ENCODE results near the gene PDPK1. TPM values are rescaled to one million over a fixed set of nuclear protein-coding genes. Genes with fewer than 3 reads are reported as not detected.
"Not testable (repeated sequence)": the region's sequence is repeated elsewhere in the genome, so short reads cannot be mapped to it uniquely, and the experiment has no call there.

PDPK1 gene
- total RNA-seq, 1 experiment from 2014 or later: 31.6 TPM

DNA sequence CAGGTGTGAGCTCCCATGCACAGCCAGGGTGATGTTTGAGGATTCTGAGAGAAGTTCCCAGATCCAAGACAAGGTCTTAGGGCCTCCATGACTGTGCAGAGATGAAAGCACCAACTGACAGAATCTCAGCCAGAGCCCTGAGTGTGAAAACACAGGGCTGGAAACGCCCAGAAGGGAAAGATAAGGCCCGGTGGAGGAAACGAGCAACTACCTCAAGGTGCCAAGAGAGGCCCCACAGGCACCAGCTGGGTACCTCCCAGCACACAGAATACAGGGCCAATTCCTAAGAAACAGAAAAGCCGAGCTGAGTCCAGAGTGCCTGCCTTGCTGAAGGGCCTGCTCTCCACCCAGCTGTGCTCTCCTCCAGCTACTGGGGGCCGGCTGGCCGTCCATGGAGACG is 94.5 kb downstream of the PDPK1 start:
- BruUV-seq (replicated peaks); intact Hi-C loops (cut with micrococcal nuclease; ENCODE audit: unreplicated experiment); POLR2A ChIA-PET (ENCODE audit: low non-redundant PET); H3K27me3 ChIP-seq (replicated peaks; ENCODE audit: insufficient read depth, low read depth, low read length, poor library complexity); DNase-seq (ENCODE audit: low spot score); H3K27ac ChIP-seq (ENCODE audit: low read depth, low read length, poor library complexity, severe bottlenecking); H3K4me1 ChIP-seq (ENCODE audit: insufficient read depth, low read length, poor library complexity, severe bottlenecking); H3K9me3 ChIP-seq (ENCODE audit: low read depth, low read length, poor library complexity, severe bottlenecking); H3K4me3 ChIP-seq (ENCODE audit: low read depth, low read length, poor library complexity, severe bottlenecking); H3K36me3 ChIP-seq (ENCODE audit: insufficient read depth, low read length, poor library complexity, severe bottlenecking); CTCF ChIA-PET: not testable (repeated sequence)

DNA sequence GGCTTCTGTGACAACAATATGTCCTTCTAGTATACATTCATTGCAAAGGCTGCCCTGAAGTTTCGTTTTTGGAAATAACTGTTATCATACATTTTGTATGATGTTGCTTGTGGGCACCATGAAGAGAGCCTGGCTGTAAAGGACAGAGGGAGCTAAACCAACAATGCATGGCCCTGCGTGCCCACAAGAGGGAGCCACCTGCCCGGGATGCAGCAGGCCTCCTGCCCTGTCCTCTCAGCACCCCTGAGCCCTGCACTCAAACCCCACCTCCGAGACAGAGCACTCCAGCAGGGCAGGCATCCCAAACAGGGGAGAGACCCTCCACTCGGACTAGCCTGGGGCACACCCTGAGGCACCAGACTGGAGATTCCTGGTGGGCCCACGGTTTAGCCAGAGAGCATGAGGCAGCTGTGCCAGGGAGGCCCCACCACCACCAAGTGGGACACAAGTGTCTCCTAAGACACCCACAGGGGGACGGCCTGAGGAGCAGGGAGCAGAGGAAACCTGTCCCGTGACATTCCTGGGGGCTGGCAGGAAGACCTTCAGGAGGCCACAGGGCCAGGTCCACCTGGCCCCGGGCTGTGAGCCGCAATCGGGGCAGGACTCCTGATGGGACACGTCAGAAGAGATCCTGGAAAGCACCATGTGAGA is 101.4 kb downstream of the PDPK1 start:
- H3K27me3 ChIP-seq (replicated peaks; ENCODE audit: insufficient read depth, low read depth, low read length, poor library complexity); intact Hi-C loops (cut with micrococcal nuclease; ENCODE audit: unreplicated experiment); CTCF ChIA-PET; POLR2A ChIA-PET (ENCODE audit: low non-redundant PET); H3K4me1 ChIP-seq (ENCODE audit: insufficient read depth, low read length, poor library complexity, severe bottlenecking); H3K9me3 ChIP-seq (ENCODE audit: low read depth, low read length, poor library complexity, severe bottlenecking); H3K36me3 ChIP-seq (ENCODE audit: insufficient read depth, low read length, poor library complexity, severe bottlenecking); DNase-seq (ENCODE audit: low spot score); H3K4me3 ChIP-seq (ENCODE audit: low read depth, low read length, poor library complexity, severe bottlenecking); H3K27ac ChIP-seq (ENCODE audit: low read depth, low read length, poor library complexity, severe bottlenecking); BruUV-seq (replicated peaks): not testable (repeated sequence)

DNA sequence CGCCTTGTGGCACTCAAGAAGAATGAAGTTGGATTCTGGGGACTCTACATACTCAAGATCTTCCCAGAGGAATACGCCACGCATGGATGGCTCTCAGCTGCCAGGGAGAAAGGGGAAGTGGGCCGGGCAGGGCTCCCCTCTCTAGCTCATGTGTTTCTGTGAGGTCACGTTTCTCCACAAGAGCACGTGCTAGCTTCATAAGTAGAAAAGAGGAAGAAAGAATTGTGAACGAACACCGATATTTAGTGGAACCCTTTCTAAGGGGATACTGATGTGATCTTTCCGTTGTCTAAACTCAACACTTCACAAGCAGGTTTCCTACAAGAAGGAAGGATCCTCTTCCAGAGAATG is 101.9 kb downstream of the PDPK1 start:
- CTCF ChIA-PET; intact Hi-C loops (cut with micrococcal nuclease; ENCODE audit: unreplicated experiment): not testable (repeated sequence)

DNA sequence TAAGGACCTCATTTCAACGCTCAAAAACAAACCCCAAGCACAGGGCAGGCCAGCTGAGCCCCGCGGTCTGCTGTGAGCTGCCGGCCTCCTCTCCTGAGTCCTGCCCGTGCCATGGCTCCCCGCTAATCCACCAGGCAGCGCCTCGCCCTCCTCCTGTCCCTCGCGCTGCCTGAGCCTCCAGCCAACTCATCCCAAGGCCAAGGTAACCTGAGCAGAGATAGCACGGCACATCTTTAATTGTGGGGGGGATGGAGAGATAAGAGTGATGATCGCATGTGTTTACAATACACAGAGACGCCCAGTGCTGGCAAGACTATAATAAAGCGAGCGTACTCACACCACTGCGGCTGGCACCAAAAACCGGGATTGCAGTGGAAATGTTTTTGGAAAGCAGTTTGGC is 104.7 kb downstream of the PDPK1 start:
- H3K4me1 ChIP-seq (ENCODE audit: insufficient read depth, low read length, poor library complexity, severe bottlenecking); intact Hi-C loops (cut with micrococcal nuclease; ENCODE audit: unreplicated experiment); H3K4me3 ChIP-seq (ENCODE audit: low read depth, low read length, poor library complexity, severe bottlenecking); H3K36me3 ChIP-seq (ENCODE audit: insufficient read depth, low read length, poor library complexity, severe bottlenecking); H3K9me3 ChIP-seq (ENCODE audit: low read depth, low read length, poor library complexity, severe bottlenecking); H3K27me3 ChIP-seq (replicated peaks; ENCODE audit: insufficient read depth, low read depth, low read length, poor library complexity); POLR2A ChIA-PET (ENCODE audit: low non-redundant PET); H3K27ac ChIP-seq (ENCODE audit: low read depth, low read length, poor library complexity, severe bottlenecking); DNase-seq (ENCODE audit: low spot score); CTCF ChIA-PET: not testable (repeated sequence)
- BruUV-seq (replicated peaks): TSS peak; percentile 28

More for the DNA sequence above, 101.9 kb downstream of the PDPK1 start:
- H3K4me1 ChIP-seq (ENCODE audit: insufficient read depth, low read length, poor library complexity, severe bottlenecking); H3K27me3 ChIP-seq (replicated peaks; ENCODE audit: insufficient read depth, low read depth, low read length, poor library complexity); H3K27ac ChIP-seq (ENCODE audit: low read depth, low read length, poor library complexity, severe bottlenecking); DNase-seq (ENCODE audit: low spot score); H3K4me3 ChIP-seq (ENCODE audit: low read depth, low read length, poor library complexity, severe bottlenecking); H3K36me3 ChIP-seq (ENCODE audit: insufficient read depth, low read length, poor library complexity, severe bottlenecking); BruUV-seq (replicated peaks); POLR2A ChIA-PET (ENCODE audit: low non-redundant PET); H3K9me3 ChIP-seq (ENCODE audit: low read depth, low read length, poor library complexity, severe bottlenecking): not testable (repeated sequence)

DNA sequence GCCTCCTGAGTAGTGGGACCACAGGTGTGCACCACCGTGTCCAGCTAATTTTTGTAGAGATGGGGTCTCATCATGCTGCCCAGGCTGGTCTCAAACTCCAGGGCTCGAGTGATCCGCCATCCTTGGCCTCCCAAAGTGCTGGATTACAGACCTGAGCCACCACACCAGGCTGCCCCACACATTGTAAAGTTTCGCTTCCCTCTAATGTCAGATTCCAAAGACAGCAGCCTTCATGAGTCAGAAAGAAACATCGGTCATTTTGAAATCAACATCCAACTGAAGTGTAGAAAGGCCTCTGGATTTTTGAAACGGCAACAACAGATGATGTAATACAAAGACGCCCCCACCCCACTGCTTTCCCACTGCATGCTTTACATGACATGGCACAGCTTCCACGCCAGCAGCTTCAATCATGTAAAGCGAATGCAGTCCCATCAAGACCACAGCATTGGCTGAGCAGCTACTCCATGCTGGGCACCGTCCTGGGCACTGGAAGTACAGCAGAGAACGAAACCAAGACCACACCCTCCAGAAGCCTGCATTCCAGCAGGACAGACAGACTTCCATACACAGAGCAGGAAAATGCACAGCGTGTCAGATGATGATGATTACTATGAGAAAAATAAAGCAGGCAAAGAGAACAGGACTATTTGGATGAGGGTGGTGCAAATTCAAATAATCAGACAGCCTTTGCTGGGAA is 107.1 kb downstream of the PDPK1 start:
- DNase-seq (ENCODE audit: low spot score); H3K27me3 ChIP-seq (replicated peaks; ENCODE audit: insufficient read depth, low read depth, low read length, poor library complexity); intact Hi-C loops (cut with micrococcal nuclease; ENCODE audit: unreplicated experiment); H3K4me3 ChIP-seq (ENCODE audit: low read depth, low read length, poor library complexity, severe bottlenecking); H3K9me3 ChIP-seq (ENCODE audit: low read depth, low read length, poor library complexity, severe bottlenecking); BruUV-seq (replicated peaks); H3K27ac ChIP-seq (ENCODE audit: low read depth, low read length, poor library complexity, severe bottlenecking); H3K4me1 ChIP-seq (ENCODE audit: insufficient read depth, low read length, poor library complexity, severe bottlenecking); CTCF ChIA-PET; H3K36me3 ChIP-seq (ENCODE audit: insufficient read depth, low read length, poor library complexity, severe bottlenecking); POLR2A ChIA-PET (ENCODE audit: low non-redundant PET): not testable (repeated sequence)

DNA sequence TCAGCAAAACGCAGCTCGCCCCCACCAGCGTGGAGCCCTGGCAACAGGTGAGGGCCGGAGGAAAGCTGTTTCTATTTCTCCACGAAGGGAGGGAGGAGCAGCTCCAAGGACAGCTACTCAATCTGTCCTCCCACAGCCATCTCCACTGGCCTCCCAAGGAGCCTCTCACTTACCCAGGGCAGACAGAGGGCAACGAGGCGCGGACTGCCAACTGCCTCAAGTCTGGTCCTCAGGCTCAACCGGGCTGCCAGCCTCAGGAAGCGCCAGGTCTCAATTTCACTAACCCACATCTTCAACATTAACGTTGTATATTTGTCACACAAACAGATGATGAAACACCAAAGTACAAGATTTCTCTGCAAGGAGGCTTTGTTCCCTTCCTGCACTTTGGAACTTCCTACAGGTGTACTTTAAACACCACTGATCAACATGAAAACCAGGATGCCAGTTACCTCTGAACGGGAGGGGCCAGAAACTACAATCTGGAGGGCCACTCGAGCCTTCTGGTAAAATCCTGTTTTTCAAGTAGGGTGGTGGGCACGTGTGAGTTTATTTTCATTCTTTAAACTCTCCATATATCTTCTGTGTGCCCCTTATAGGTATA is 113.5 kb downstream of the PDPK1 start:
- H3K27ac ChIP-seq (ENCODE audit: low read depth, low read length, poor library complexity, severe bottlenecking); H3K27me3 ChIP-seq (replicated peaks; ENCODE audit: insufficient read depth, low read depth, low read length, poor library complexity); H3K4me3 ChIP-seq (ENCODE audit: low read depth, low read length, poor library complexity, severe bottlenecking); intact Hi-C loops (cut with micrococcal nuclease; ENCODE audit: unreplicated experiment); H3K9me3 ChIP-seq (ENCODE audit: low read depth, low read length, poor library complexity, severe bottlenecking); DNase-seq (ENCODE audit: low spot score); CTCF ChIA-PET; H3K36me3 ChIP-seq (ENCODE audit: insufficient read depth, low read length, poor library complexity, severe bottlenecking); BruUV-seq (replicated peaks); POLR2A ChIA-PET (ENCODE audit: low non-redundant PET); H3K4me1 ChIP-seq (ENCODE audit: insufficient read depth, low read length, poor library complexity, severe bottlenecking): not testable (repeated sequence)
